ENCODE results near the gene SELPLG.

Gene SELPLG

GRCh38 chr12:108675792-108676191, 42.1 kb upstream of the SELPLG start:
- no peak overlapping the region for H3K4me3 ChIP-seq (ENCODE audit: low read depth, low read length)
- TF ChIP-seq CTCF (IDR thresholded peaks at IDR 0.05; ENCODE audit: borderline replicate concordance, insufficient read depth, low read depth, low read length): no peak

GRCh38 chr12:108672054-108672453, 38.4 kb upstream of the SELPLG start:
- no peak for TF ChIP-seq CTCF (IDR thresholded peaks at IDR 0.05; ENCODE audit: borderline replicate concordance, insufficient read depth, low read depth, low read length)
- no peak overlapping the region for H3K4me3 ChIP-seq (ENCODE audit: low read depth, low read length)

- no peak overlapping the region for H3K4me3 ChIP-seq (ENCODE audit: low read depth, low read length)
- TF ChIP-seq CTCF (IDR thresholded peaks at IDR 0.05; ENCODE audit: borderline replicate concordance, insufficient read depth, low read depth, low read length): no peak
These were observed 37.4 kb upstream of the SELPLG start for GRCh38 chr12:108671110-108671509.

GRCh38 chr12:108670066-108670631, 36.5 kb upstream of the SELPLG start:
- no peak for TF ChIP-seq CTCF (IDR thresholded peaks at IDR 0.05; ENCODE audit: borderline replicate concordance, insufficient read depth, low read depth, low read length)
- H3K4me3 ChIP-seq (ENCODE audit: low read depth, low read length): no peak overlapping the region

- no peak overlapping the region for H3K4me3 ChIP-seq (ENCODE audit: low read depth, low read length)
- TF ChIP-seq CTCF (IDR thresholded peaks at IDR 0.05; ENCODE audit: borderline replicate concordance, insufficient read depth, low read depth, low read length): no peak
These were observed 34.8 kb upstream of the SELPLG start for GRCh38 chr12:108668542-108668941.

GRCh38 chr12:108668063-108668462, 34.4 kb upstream of the SELPLG start:
- H3K4me3 ChIP-seq (ENCODE audit: low read depth, low read length): no peak overlapping the region
- TF ChIP-seq CTCF (IDR thresholded peaks at IDR 0.05; ENCODE audit: borderline replicate concordance, insufficient read depth, low read depth, low read length): no peak

- no peak for TF ChIP-seq CTCF (IDR thresholded peaks at IDR 0.05; ENCODE audit: borderline replicate concordance, insufficient read depth, low read depth, low read length)
- no peak overlapping the region for H3K4me3 ChIP-seq (ENCODE audit: low read depth, low read length)
These were observed 33.7 kb upstream of the SELPLG start for GRCh38 chr12:108667349-108667748.

All from GM12875 (cell line).